GM18870 (cell line): ENCODE data around the gene MLF2.
"Not testable (repeated sequence)": the region's sequence is repeated elsewhere in the genome, so short reads cannot be mapped to it uniquely, and the experiment has no call there.

Experiments
- ATAC-seq: cut with Tn5 transposase; IDR thresholded peaks from one replicate; pipeline ENCODE4 v1.9.1; 2021; ENCODE audit warnings: moderate library complexity; ENCODE audit not compliant: unreplicated experiment

Gene MLF2

DNA sequence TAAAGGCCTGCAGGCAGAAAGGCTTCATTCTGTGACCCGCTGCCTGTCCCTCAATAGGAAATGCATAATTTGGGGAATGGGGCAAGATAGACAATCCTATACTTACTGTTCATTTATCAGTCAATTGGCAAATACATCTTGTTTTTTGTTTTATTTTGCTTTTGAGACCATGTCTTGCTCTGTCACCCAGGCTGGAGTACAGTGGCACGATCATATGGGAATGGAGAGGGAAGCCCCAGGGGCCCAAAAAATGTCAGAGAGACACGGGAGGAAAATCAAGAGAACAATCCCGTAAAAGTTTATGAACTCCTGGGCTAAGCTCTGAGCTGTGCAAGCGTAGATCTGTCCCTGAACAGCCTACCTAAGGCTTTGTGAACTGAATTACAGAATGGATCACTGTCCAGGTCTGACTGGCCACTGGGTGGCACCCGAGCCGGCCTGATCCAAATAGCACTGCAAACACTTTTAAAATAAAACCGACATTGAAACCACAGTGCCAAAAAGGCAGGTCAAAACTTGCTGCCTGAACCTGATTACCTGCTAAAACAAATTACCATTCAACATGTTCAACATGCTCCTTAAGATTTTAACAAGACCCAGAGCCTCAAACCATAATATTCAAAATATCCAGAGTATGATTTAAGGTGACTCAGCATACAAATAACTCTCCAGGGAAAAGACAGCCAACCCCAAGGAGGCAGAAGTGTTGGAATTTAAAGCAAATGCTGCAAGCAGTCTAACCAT, 17.3 kb downstream of the MLF2 start:
- ATAC-seq: no peak

DNA sequence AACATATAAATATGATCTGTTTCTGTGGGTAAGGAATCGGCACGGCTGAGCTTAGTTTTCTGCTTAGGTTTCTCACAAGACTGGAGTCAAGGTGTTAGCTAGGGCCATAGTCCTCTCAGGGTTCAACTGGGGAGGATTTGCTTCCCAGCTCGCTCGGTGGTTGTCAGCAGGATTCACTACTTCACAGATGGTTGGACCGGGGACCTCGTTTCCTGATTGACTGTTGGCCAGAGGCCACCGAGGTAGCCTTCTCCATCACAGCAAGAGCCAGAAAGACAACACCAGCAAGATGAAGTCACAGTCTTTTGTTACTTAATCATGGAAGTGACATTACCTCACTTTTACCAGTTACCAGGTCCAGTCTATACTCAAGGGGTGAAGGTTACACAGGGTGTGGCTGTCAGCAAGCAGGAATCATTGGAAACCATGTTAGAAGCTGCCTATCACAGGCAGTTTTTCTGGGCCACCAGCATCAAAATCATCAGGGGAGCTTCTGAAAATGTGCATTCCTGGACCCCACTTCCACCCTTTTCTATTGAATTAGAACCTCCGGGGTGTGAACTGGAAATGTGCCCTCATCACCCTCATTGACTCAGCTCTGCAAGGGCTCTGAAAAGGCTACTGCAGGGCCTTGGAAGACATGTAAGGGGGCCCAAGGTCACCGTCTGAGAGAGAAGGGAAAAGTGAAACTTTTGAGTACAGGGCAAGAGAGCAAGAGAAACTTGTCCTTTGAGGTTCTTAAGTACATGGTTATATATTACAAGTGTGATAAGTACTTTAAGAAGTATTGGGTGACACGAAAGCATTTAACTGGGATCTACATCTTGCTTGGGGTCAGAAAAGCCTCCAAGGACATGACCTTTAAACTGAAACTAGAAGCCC, 18.2 kb downstream of the MLF2 start:
- no peak for ATAC-seq

GRCh38 chr12:6730169-6730568, 22.8 kb downstream of the MLF2 start:
- no peak for ATAC-seq

DNA sequence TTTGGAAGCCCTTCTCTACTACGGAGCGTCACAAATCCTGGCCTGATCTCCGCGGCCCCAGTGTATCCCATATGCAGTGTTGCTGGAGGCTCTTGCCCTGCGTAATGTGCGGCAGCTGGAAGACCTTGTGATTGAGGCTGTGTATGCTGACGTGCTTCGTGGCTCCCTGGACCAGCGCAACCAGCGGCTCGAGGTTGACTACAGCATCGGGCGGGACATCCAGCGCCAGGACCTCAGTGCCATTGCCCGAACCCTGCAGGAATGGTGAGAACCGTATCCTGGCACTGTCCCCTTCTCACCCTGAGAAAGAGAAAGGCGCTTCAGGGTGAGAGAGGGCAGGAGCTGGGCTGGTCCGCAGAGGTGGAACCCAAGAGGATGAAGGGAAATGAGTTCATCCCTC, 23.8 kb downstream of the MLF2 start:
- ATAC-seq: no peak

GRCh38 chr12:6725350-6725749, 27.6 kb downstream of the MLF2 start:
- no peak for ATAC-seq

DNA sequence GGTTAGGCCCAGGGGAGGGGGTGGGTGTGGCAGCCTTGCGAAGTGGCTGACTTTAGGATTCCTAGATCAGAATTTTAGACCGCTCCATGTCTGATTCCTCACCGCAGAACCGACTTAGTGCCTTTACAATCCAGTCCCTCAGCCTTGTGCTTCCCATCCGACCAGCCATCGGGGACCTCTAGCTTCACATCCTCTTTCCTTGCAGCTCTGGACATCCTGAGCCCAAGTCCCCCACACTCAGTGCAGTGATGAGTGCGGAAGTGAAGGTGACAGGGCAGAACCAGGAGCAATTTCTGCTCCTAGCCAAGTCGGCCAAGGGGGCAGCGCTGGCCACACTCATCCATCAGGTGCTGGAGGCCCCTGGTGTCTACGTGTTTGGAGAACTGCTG, 28.5 kb downstream of the MLF2 start:
- no peak for ATAC-seq

DNA sequence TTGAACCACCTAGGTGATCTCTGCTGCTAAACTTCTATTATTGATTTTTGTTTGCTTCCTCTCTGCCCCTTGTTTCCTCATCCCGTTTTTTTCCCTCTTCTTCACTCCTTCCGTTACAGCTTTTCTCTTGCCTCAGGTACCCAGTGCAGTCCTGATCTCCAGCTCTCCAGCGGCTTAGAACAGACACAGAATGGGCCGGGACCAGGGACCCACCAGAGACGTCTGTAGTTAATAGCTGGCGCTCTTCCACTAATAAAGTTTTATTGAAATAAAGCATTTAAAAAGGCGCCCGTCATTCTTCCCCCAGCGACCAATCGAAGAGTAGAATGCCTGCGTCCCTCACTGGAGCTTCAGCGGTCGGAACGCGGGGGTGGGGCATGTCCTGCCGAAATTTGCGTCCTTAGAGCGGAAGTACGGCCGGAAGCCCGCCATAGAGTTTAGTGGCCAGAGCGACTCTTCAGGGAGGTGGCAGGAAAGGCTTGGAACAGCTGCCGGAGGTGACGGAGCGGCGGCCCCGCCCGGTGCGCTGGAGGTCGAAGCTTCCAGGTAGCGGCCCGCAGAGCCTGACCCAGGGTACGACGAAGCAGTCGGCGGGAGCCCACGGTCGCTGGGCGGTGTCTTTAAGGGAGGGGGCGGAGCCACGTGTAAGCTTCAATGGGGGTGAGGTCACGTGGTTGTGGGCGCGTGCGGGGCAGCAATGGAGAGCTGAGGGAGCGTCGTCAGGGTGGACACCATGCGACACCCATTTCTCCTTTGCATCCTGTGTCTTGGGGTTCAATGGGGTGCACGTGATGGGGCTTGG, 29.1 kb downstream of the MLF2 start, which contains the start of gene COPS7A:
COPS7A (plus strand) TSS at position 440 of the 802 bp plus-strand sequence. CDS start 611 bp downstream, outside the sequence.
- ATAC-seq: peak; percentile 83

DNA sequence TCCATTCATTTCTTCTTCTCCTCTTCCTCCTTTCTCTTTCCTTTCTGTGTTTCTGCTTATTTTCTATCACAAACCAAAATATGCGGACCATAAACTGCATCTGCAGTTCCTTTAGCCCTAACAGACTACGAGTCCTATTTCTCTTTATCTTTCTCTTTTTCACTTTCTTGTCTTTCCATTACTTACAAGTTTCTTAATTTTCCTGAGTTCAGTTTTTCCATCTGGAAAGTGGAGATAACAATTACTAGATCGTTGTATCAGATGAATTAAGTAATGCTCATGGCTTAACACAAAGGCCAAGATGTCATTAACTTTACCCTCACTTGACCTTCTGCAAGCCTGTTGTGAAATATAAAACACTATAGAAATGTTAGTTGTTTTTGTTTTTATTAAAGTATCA, 30.1 kb downstream of the MLF2 start:
- ATAC-seq: no peak

GRCh38 chr12:6716874-6717437, 36.0 kb downstream of the MLF2 start:
- no peak for ATAC-seq

- ATAC-seq: not testable (repeated sequence)
Measured at GRCh38 chr12:6716031-6716873, 36.7 kb downstream of the MLF2 start.

DNA sequence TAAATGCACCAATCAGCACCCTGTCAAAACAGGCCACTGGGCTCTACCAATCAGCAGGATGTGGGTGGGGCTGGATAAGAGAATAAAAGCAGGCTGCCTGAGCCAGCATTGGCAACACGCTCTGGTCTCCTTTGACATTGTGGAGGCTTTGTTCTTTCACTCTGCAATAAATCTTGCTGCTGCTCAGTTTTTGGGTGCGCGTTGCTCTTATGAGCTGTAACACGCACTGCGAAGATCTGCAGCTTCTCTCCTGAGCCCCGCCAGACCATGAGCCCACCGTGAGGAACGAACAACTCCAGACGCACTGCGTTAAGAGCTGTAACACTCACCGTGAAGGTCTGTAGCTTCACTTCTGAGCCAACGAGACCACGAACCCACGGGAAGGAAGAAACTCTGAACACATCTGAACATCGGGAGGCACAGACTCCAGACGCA, 44.0 kb downstream of the MLF2 start:
- ATAC-seq: no peak

DNA sequence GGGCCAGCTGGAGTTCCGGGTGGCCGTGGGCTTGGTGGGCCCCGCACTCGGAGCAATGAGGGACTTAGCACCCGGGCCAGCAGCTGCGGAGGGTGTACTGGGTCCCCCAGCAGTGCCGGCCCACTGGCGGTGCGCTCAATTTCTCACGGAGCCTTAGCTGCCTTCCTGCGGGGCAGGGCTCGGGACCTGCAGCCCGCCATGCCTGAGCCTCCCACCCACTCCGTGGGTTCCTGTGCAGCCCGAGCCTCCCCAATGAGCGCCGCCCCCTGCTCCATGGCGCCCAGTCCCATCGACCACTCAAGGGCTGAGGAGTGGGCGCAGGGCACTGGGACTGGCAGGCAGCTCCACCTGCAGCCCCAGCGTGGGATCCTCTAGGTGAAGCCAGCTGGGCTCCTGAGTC, 44.6 kb downstream of the MLF2 start:
- ATAC-seq: not testable (repeated sequence)

- ATAC-seq: no peak
Measured at GRCh38 chr12:6703631-6704030, 49.3 kb downstream of the MLF2 start.

- no peak for ATAC-seq
Measured at GRCh38 chr12:6701078-6701768, 51.7 kb downstream of the MLF2 start.

GRCh38 chr12:6700646-6701051, 52.3 kb downstream of the MLF2 start, which contains the start of gene PIANP:
Gene PIANP, minus strand, starts transcription at chr12:6700815. Its CDS starts 2,754 bp downstream, at chr12:6698061.
- ATAC-seq: no peak

- no peak for ATAC-seq
Measured at GRCh38 chr12:6699989-6700645, 52.8 kb downstream of the MLF2 start.

- no peak for ATAC-seq
Measured at GRCh38 chr12:6699259-6699988, 53.5 kb downstream of the MLF2 start.
